H1 (cell line): Measurements from ENCODE around the gene DDX4. TPM values are rescaled to one million over a fixed set of nuclear protein-coding genes. Genes with fewer than 3 reads are reported as not detected.

ENCODE experiments used
- CTCF ChIA-PET: fragments of 300-600 bp; sonication (Branson Sonifier 250); formaldehyde crosslinking; loops from one replicate; lab custom pipeline; 2021; ENCODE audit not compliant: partially characterized antibody; lab: Charles Lee
- POLR2A ChIA-PET: fragments of 300-600 bp; sonication (Branson Sonifier 250); formaldehyde crosslinking; loops from one replicate; lab custom pipeline; 2021; ENCODE audit warnings: inconsistent platforms; ENCODE audit not compliant: partially characterized antibody; lab: Charles Lee
- DNase-seq, 2 experiments: peaks; one replicate each; pipeline versions ENCODE4 v3.0.0 to v3.0.0-alpha.2; 2010 to 2022; ENCODE audit warnings: low spot score in 2 of 2, low read depth in 1 of 2, mixed read lengths in 1 of 2
- FAIRE-seq: peaks from 2 replicates; lab custom pipeline; 2011; peaks lifted over from hg19 to GRCh38; lab: Jason Lieb, UNC
- H2AFZ ChIP-seq: 2 replicates; pipeline ENCODE4 v1.8.1; 2012; ENCODE audit warnings: low read length, inconsistent platforms
- H2AK5ac ChIP-seq: 2 replicates; pipeline ENCODE4 v1.6.1; 2013; ENCODE audit warnings: low read depth, low read length
- H2BK120ac ChIP-seq: replicated peaks from 2 replicates; pipeline ENCODE3; 2013; ENCODE audit warnings: low read depth, low read length, inconsistent platforms
- H2BK12ac ChIP-seq: 2 replicates; pipeline ENCODE4 v1.6.1; 2013; ENCODE audit warnings: low read depth, low read length
- H2BK15ac ChIP-seq: 2 replicates; pipeline ENCODE4 v1.6.1; 2013; ENCODE audit warnings: low read length
- H2BK20ac ChIP-seq: 2 replicates; pipeline ENCODE4 v1.6.1; 2013; ENCODE audit warnings: low read length
- H2BK5ac ChIP-seq: 2 replicates; pipeline ENCODE4 v1.6.1; 2013; ENCODE audit warnings: low read depth, low read length
- H3K14ac ChIP-seq: 2 replicates; pipeline ENCODE4 v1.6.1; 2013; ENCODE audit warnings: inconsistent platforms; ENCODE audit not compliant: insufficient read length
- H3K18ac ChIP-seq: 2 replicates; pipeline ENCODE4 v1.6.1; 2013; ENCODE audit warnings: low read length; ENCODE audit errors: extremely low read depth
- H3K23ac ChIP-seq: 2 replicates; pipeline ENCODE4 v1.6.1; 2013; ENCODE audit warnings: inconsistent platforms; ENCODE audit not compliant: insufficient read length
- H3K23me2 ChIP-seq: 2 replicates; pipeline ENCODE4 v1.6.1; 2013; ENCODE audit warnings: low read depth, low read length
- H3K27ac ChIP-seq: 2 replicates; pipeline ENCODE4 v1.6.1; 2011; ENCODE audit warnings: low read depth, low read length, inconsistent platforms
- H3K27me3 ChIP-seq, 4 experiments: replicated peaks in 1 of 4; 1 replicate in 1 of 4; 2 replicates in 3 of 4; pipeline versions ENCODE4 v1.6.1 to v1.8.1; 2011 to 2013; ENCODE audit warnings: low read length in 3 of 4, mild to moderate bottlenecking in 3 of 4, inconsistent platforms in 2 of 4, mixed read lengths in 2 of 4, moderate library complexity in 1 of 4; ENCODE audit not compliant: control insufficient read depth in 3 of 4, insufficient read depth in 3 of 4; ENCODE audit errors: extremely low read depth in 1 of 4
- H3K36me3 ChIP-seq, 4 experiments: 2 replicates each; pipeline versions ENCODE4 v1.6.1 to v1.8.1; 2011 to 2013; ENCODE audit warnings: mild to moderate bottlenecking in 4 of 4, low read length in 3 of 4, moderate library complexity in 2 of 4, control low read depth in 1 of 4, inconsistent platforms in 1 of 4; ENCODE audit not compliant: insufficient read depth in 4 of 4, control insufficient read depth in 2 of 4
- H3K4ac ChIP-seq: replicated peaks from 2 replicates; pipeline ENCODE3; 2013; ENCODE audit warnings: low read length, low read depth, mixed read lengths, inconsistent platforms; ENCODE audit not compliant: insufficient read length
- H3K4me1 ChIP-seq, 4 experiments: replicated peaks in 1 of 4; 1 replicate in 1 of 4; 2 replicates in 3 of 4; pipeline versions ENCODE4 v1.6.1 to v1.8.1; 2011 to 2013; ENCODE audit warnings: low read length in 3 of 4, inconsistent platforms in 2 of 4, mixed read lengths in 1 of 4; ENCODE audit not compliant: insufficient read depth in 4 of 4, control insufficient read depth in 3 of 4
- H3K4me2 ChIP-seq, 2 experiments: 2 replicates each; pipeline versions ENCODE4 v1.6.1 to v1.8.1; 2011 to 2013; ENCODE audit warnings: low read depth in 2 of 2, low read length in 2 of 2, control low read depth in 1 of 2, inconsistent platforms in 1 of 2, mild to moderate bottlenecking in 1 of 2; ENCODE audit not compliant: insufficient read depth in 1 of 2
- H3K4me3 ChIP-seq, 4 experiments: fragments of 200-600, 300-600 bp in 1 of 4; sonication (generic), shearing (Covaris generic), sonication (Bioruptor Twin) in 1 of 4; 2 replicates each; pipeline versions ENCODE4 v1.5.1 to v1.8.1; 2011 to 2016; ENCODE audit warnings: low read length in 4 of 4, low read depth in 3 of 4, control low read depth in 2 of 4, inconsistent platforms in 2 of 4, mild to moderate bottlenecking in 2 of 4, mixed read lengths in 1 of 4, moderate library complexity in 1 of 4; ENCODE audit not compliant: insufficient read depth in 2 of 4; ENCODE audit errors: extremely low read depth in 1 of 4
- H3K56ac ChIP-seq: replicated peaks from 2 replicates; pipeline ENCODE3; 2013; ENCODE audit warnings: low read depth, mild to moderate bottlenecking, mixed read lengths, low read length, inconsistent platforms; ENCODE audit not compliant: insufficient read length
- H3K79me1 ChIP-seq: 2 replicates; pipeline ENCODE4 v1.6.1; 2013; ENCODE audit warnings: low read depth, low read length, control low read depth
- H3K79me2 ChIP-seq, 2 experiments: 2 replicates each; pipeline versions ENCODE4 v1.6.1 to v1.8.1; 2012 to 2013; ENCODE audit warnings: low read length in 2 of 2, mild to moderate bottlenecking in 2 of 2, inconsistent platforms in 1 of 2; ENCODE audit not compliant: insufficient read depth in 2 of 2, control insufficient read depth in 1 of 2
- H3K9ac ChIP-seq, 4 experiments: replicated peaks in 1 of 4; 1 replicate in 1 of 4; 2 replicates in 3 of 4; pipeline versions ENCODE4 v1.6.1 to v1.8.1; 2011 to 2013; ENCODE audit warnings: low read depth in 3 of 4, low read length in 3 of 4, control low read depth in 2 of 4, mild to moderate bottlenecking in 2 of 4, moderate library complexity in 2 of 4, inconsistent platforms in 1 of 4; ENCODE audit errors: extremely low read depth in 1 of 4
- H3K9me3 ChIP-seq, 2 experiments: 2 replicates each; pipeline versions ENCODE4 v1.6.1 to v1.8.1; 2012 to 2013; ENCODE audit warnings: mild to moderate bottlenecking in 2 of 2, moderate library complexity in 2 of 2, control low read depth in 1 of 2, inconsistent platforms in 1 of 2, low read depth in 1 of 2, low read length in 1 of 2, mixed read lengths in 1 of 2; ENCODE audit not compliant: insufficient read depth in 2 of 2
- H4K20me1 ChIP-seq, 2 experiments: replicated peaks in 1 of 2; 2 replicates each; pipeline versions ENCODE3 to v1.8.1; 2011 to 2013; ENCODE audit warnings: inconsistent platforms in 2 of 2, low read length in 2 of 2, mild to moderate bottlenecking in 1 of 2; ENCODE audit not compliant: insufficient read depth in 2 of 2, control insufficient read depth in 1 of 2
- H4K5ac ChIP-seq: 2 replicates; pipeline ENCODE4 v1.6.1; 2013; ENCODE audit warnings: low read length, low read depth, mixed read lengths, inconsistent platforms; ENCODE audit not compliant: insufficient read length
- H4K8ac ChIP-seq: 2 replicates; pipeline ENCODE4 v1.8.0; 2013; ENCODE audit warnings: mild to moderate bottlenecking, moderate library complexity, low read length, inconsistent platforms; ENCODE audit not compliant: insufficient read depth; ENCODE audit errors: extremely low read depth
- H4K91ac ChIP-seq: replicated peaks from 2 replicates; pipeline ENCODE3; 2013; ENCODE audit warnings: low read length, mixed read lengths, inconsistent platforms; ENCODE audit not compliant: insufficient read length
- CBX5 ChIP-seq: fragments of 300-800, 300-1000 bp; sonication (generic); IDR thresholded peaks from 2 replicates; pipeline ENCODE4 v1.7.1; 2016; ENCODE audit warnings: antibody characterized with exemption, low read length, low read depth
- E2F6 ChIP-seq: IDR thresholded peaks from 2 replicates; pipeline ENCODE4 v1.6.1; 2012; ENCODE audit warnings: inconsistent platforms
- EGR1 ChIP-seq: IDR thresholded peaks from 2 replicates; pipeline ENCODE4 v1.6.1; 2011; ENCODE audit warnings: low read depth, low read length, borderline replicate concordance
- EP300 ChIP-seq, 2 experiments: IDR thresholded peaks; 1 replicate in 1 of 2; 2 replicates in 1 of 2; pipeline ENCODE4 v1.6.1; 2011 to 2012; ENCODE audit warnings: low read depth in 2 of 2, low read length in 2 of 2, mild to moderate bottlenecking in 2 of 2, borderline replicate concordance in 1 of 2, inconsistent platforms in 1 of 2, moderate library complexity in 1 of 2
- RAD21 ChIP-seq, 2 experiments: IDR thresholded peaks in 1 of 2; conservative IDR thresholded peaks in 1 of 2; 2 replicates each; pipeline ENCODE4 v1.6.1; 2011; ENCODE audit warnings: low read depth in 2 of 2, low read length in 2 of 2, improper control_type of control experiment in 1 of 2, inconsistent platforms in 1 of 2, mild to moderate bottlenecking in 1 of 2, moderate library complexity in 1 of 2
- RFX5 ChIP-seq: IDR thresholded peaks from 2 replicates; pipeline ENCODE4 v1.6.1; 2011; ENCODE audit warnings: low read depth, low read length, improper control_type of control experiment, borderline replicate concordance
- SAP30 ChIP-seq: fragments of 300-600 bp; sonication (generic); IDR thresholded peaks from 2 replicates; pipeline ENCODE4 v1.7.1; 2012; ENCODE audit warnings: low read length, moderate library complexity, mild to moderate bottlenecking, inconsistent platforms; ENCODE audit not compliant: insufficient read depth, insufficient replicate concordance
- SIN3A ChIP-seq, 2 experiments: IDR thresholded peaks in 1 of 2; conservative IDR thresholded peaks in 1 of 2; 2 replicates each; pipeline ENCODE4 v1.6.1; 2011 to 2012; ENCODE audit warnings: low read length in 2 of 2, improper control_type of control experiment in 1 of 2, low read depth in 1 of 2, mild to moderate bottlenecking in 1 of 2
- SP1 ChIP-seq: IDR thresholded peaks from 2 replicates; pipeline ENCODE4 v1.6.1; 2011; ENCODE audit warnings: low read depth, low read length
- SRF ChIP-seq: IDR thresholded peaks from 2 replicates; pipeline ENCODE4 v1.6.1; 2011; ENCODE audit warnings: mild to moderate bottlenecking, low read depth, low read length, moderate library complexity
- WGBS, 2 experiments: shearing (Covaris generic) in 1 of 2; methylation state at CpG; one replicate each; pipeline versions ENCODE4 v1.1.6 to v1.1.7; 2013 to 2015; ENCODE audit warnings: low lambda C conversion rate in 2 of 2, mixed read lengths in 2 of 2, inconsistent platforms in 1 of 2, low coverage in 1 of 2, missing lambda C conversion rate in 1 of 2; ENCODE audit not compliant: insufficient replicate concordance in 2 of 2, insufficient coverage in 1 of 2, insufficient read length in 1 of 2; ENCODE audit errors: extremely low coverage in 1 of 2, missing lambda C conversion rate in 1 of 2; 5-methylcytosine and 5-hydroxymethylcytosine counted together
- polyA plus RNA-seq, 7 experiments: library from polyadenylated mRNA; depleted of rRNA in 3 of 7; stranded (reverse) in 5 of 7; unstranded in 2 of 7; fragments of >200 nt in 5 of 7; fragments of 200-250 nt in 2 of 7; gene quantifications; 1 replicate in 5 of 7; 2 replicates in 1 of 7; 4 replicates in 1 of 7; pipeline versions ENCODE4 v1.2.1 to v1.2.3, GENCODE V29; 2011 to 2013; ENCODE audit warnings: missing spikeins in 2 of 7, mixed read lengths in 2 of 7
- total RNA-seq: library from RNA; stranded (reverse); fragmentation: NEBNext Ultra II Directional; extraction: Animal tissue kit (Norgen Biotek cat#: 25700); gene quantifications from 2 replicates; pipeline ENCODE4 v1.2.1, GENCODE V29; 2021

DDX4 gene
- total and polyA plus RNA-seq, 2 of the 8 experiments (the other 6 are each of a cell fraction or from before 2014, with no cell fraction given) = 0.15 TPM; not detected in 1

GRCh38 chr5:55852503-55852902, 114.6 kb downstream of the DDX4 start:
- no peak for FAIRE-seq
- CTCF ChIA-PET = no interaction called here
- Histone ChIP-seq H2BK15ac (no peak overlapping the region), H3K79me2 (no peaks in the 10 kb centered on the region), H4K20me1 (no peaks in the 10 kb centered on the region), H4K5ac (no peak overlapping the region), H2BK12ac (no peak overlapping the region), H2AK5ac (no peak overlapping the region), H3K9ac (no peak overlapping the region)
- TF ChIP-seq SIN3A (conservative IDR thresholded peaks at IDR 0.05 in 1 of 2, IDR thresholded peaks at IDR 0.05 in 1 of 2; ENCODE audit: low read depth in 1 of 2, low read length in 2 of 2) = no peak
- TF ChIP-seq EGR1 = no peak
- no peak for TF ChIP-seq E2F6
- no peak for TF ChIP-seq SRF
- TF ChIP-seq RAD21 (IDR thresholded peaks at IDR 0.05 in 1 of 2, conservative IDR thresholded peaks at IDR 0.05 in 1 of 2; ENCODE audit: low read depth in 2 of 2, low read length in 2 of 2) = no peak
- TF ChIP-seq RFX5 = no peak
- TF ChIP-seq EP300 (IDR thresholded peaks at IDR 0.05; ENCODE audit: borderline replicate concordance in 1 of 2, low read depth in 2 of 2, low read length in 2 of 2) = no peak
- no peak for TF ChIP-seq SAP30
- no peak for TF ChIP-seq CBX5
- TF ChIP-seq SP1 = no peak
- TF ChIP-seq, all 59 proteins: peak for 0
- Histone ChIP-seq H3K79me1 (no peaks in the 10 kb centered on the region), H2BK5ac (no peak overlapping the region), H3K9me3 (no peaks in the 10 kb centered on the region), H2AFZ (no peak overlapping the region), H3K4ac (no peak overlapping the region), H3K27ac (no peak overlapping the region), H3K14ac (no peak overlapping the region), H3K18ac (no peak overlapping the region), H3K56ac (no peak overlapping the region), H4K91ac (no peak overlapping the region), H2BK20ac (no peak overlapping the region), H3K4me1 (no peaks in the 10 kb centered on the region), H3K36me3 (no peaks in the 10 kb centered on the region), H3K23ac (no peak overlapping the region), H4K8ac (no peak overlapping the region), H3K4me3 (no peak overlapping the region), H2BK120ac (no peak overlapping the region), H3K4me2 (no peak overlapping the region), H3K23me2 (no peaks in the 10 kb centered on the region), H3K27me3 (no peaks in the 10 kb centered on the region)
- 87% methylated on average over 3 of the region's 3 CpGs; no CpG with 5 or more reads in 1 of the 2 experiments for WGBS, 2 experiments
- POLR2A ChIA-PET = no interaction called here
- DNase-seq = no peak
